Measurements from ENCODE around the gene MYO15A. TPM values are rescaled to one million over a fixed set of nuclear protein-coding genes. Genes with fewer than 3 reads are reported as not detected.

MYO15A gene
- total RNA-seq, 2 donors from 2014 or later: 0.32 to 8.3 TPM

GRCh38 chr17:18151290-18151689, 42.7 kb downstream of the MYO15A start:
- Histone ChIP-seq H3K9me3 (no peaks in the 10 kb centered on the region), H3K27ac (no peak overlapping the region), H3K36me3 (no peaks in the 10 kb centered on the region), H3K4me1 (replicated peaks) (no peaks in the 10 kb centered on the region), H3K4me3 (no peak overlapping the region), H3K27me3 (replicated peaks; ENCODE audit: insufficient read depth) (no peaks in the 10 kb centered on the region)
- 91% methylated on average over 8 of the region's 9 CpGs for WGBS
- intact Hi-C loops (cut with DNase I): no loop called here
- TF ChIP-seq CTCF (IDR thresholded peaks at IDR 0.05) (no peak), POLR2A (IDR thresholded peaks at IDR 0.05) (no peak), POLR2AphosphoS5 (IDR thresholded peaks at IDR 0.05) (no peak)
- no peak for DNase-seq (ENCODE audit: low spot score)

GRCh38 chr17:18155179-18155578, 46.6 kb downstream of the MYO15A start:
- Histone ChIP-seq H3K27me3 (replicated peaks; ENCODE audit: insufficient read depth) (no peaks in the 10 kb centered on the region), H3K4me3 (no peak overlapping the region), H3K27ac (no peak overlapping the region), H3K36me3 (no peaks in the 10 kb centered on the region), H3K4me1 (replicated peaks) (no peaks in the 10 kb centered on the region), H3K9me3 (no peaks in the 10 kb centered on the region)
- 96% methylated on average over 14 of the region's 14 CpGs for WGBS
- intact Hi-C loops (cut with DNase I): no loop called here
- no peak for TF ChIP-seq POLR2A (IDR thresholded peaks at IDR 0.05)
- no peak for TF ChIP-seq CTCF (IDR thresholded peaks at IDR 0.05)
- TF ChIP-seq POLR2AphosphoS5 (IDR thresholded peaks at IDR 0.05): no peak
- no peak for DNase-seq (ENCODE audit: low spot score)

GRCh38 chr17:18156171-18156975, 47.8 kb downstream of the MYO15A start:
- no peak for DNase-seq (ENCODE audit: low spot score)
- Histone ChIP-seq H3K9me3 (no peaks in the 10 kb centered on the region), H3K27me3 (replicated peaks; ENCODE audit: insufficient read depth) (no peaks in the 10 kb centered on the region), H3K4me3 (no peak overlapping the region), H3K27ac (no peak overlapping the region), H3K36me3 (no peaks in the 10 kb centered on the region), H3K4me1 (replicated peaks) (no peaks in the 10 kb centered on the region)
- intact Hi-C loops (cut with DNase I): no loop called here
- WGBS: 65% methylated on average over 8 of the region's 8 CpGs
- TF ChIP-seq POLR2A (IDR thresholded peaks at IDR 0.05): no peak
- TF ChIP-seq CTCF (IDR thresholded peaks at IDR 0.05): no peak
- TF ChIP-seq POLR2AphosphoS5 (IDR thresholded peaks at IDR 0.05): no peak

GRCh38 chr17:18156976-18157280, 48.4 kb downstream of the MYO15A start:
- H3K27ac ChIP-seq: no peak overlapping the region
- H3K36me3 ChIP-seq: no peaks in the 10 kb centered on the region
- H3K27me3 ChIP-seq (replicated peaks; ENCODE audit: insufficient read depth): no peaks in the 10 kb centered on the region
- H3K9me3 ChIP-seq: no peaks in the 10 kb centered on the region
- no peak for TF ChIP-seq CTCF (IDR thresholded peaks at IDR 0.05)
- TF ChIP-seq POLR2AphosphoS5 (IDR thresholded peaks at IDR 0.05): no peak
- no peak for TF ChIP-seq POLR2A (IDR thresholded peaks at IDR 0.05)
- WGBS: 88% methylated on average over 10 of the region's 10 CpGs
- no peaks in the 10 kb centered on the region for H3K4me1 ChIP-seq (replicated peaks)
- DNase-seq (ENCODE audit: low spot score): no peak
- intact Hi-C loops (cut with DNase I): no loop called here
- no peak overlapping the region for H3K4me3 ChIP-seq

GRCh38 chr17:18157354-18157985, 48.9 kb downstream of the MYO15A start:
- TF ChIP-seq POLR2A (IDR thresholded peaks at IDR 0.05) (no peak), CTCF (IDR thresholded peaks at IDR 0.05) (no peak), POLR2AphosphoS5 (IDR thresholded peaks at IDR 0.05) (no peak)
- no peaks in the 10 kb centered on the region for H3K36me3 ChIP-seq
- peak overlapping the region in 1 of 2 donors; percentile 39 for H3K27ac ChIP-seq
- no peak for DNase-seq (ENCODE audit: low spot score)
- H3K4me1 ChIP-seq (replicated peaks): no peaks in the 10 kb centered on the region
- intact Hi-C loops (cut with DNase I): no loop called here
- no peaks in the 10 kb centered on the region for H3K27me3 ChIP-seq (replicated peaks; ENCODE audit: insufficient read depth)
- 84% methylated on average over 22 of the region's 22 CpGs for WGBS
- H3K9me3 ChIP-seq: no peaks in the 10 kb centered on the region
- H3K4me3 ChIP-seq: no peak overlapping the region
